Left lung (tissue), 10 donors: ENCODE data around the gene EZH1. TPM values are rescaled to one million over a fixed set of nuclear protein-coding genes. Genes with fewer than 3 reads are reported as not detected.

Experiments used
- ATAC-seq: fragments of 200-7000 bp; cut with Tn5 transposase; one replicate; pipeline ENCODE4 v1.9.1; 2020; ENCODE audit warnings: moderate library complexity
- DNase-seq, 4 donors: peaks; one replicate each; pipeline ENCODE4 v3.0.0-alpha.2; 2013 to 2020
- H3K27ac ChIP-seq, 2 donors: fragments of 200-600 bp; sonication (generic) in 1 of 2; one replicate each; pipeline versions ENCODE4 v1.5.0 to v1.8.0; 2020 to 2021
- H3K27me3 ChIP-seq, 2 donors: fragments of 200-600 bp; sonication (generic) in 1 of 2; one replicate each; pipeline versions ENCODE4 v1.5.0 to v1.8.0; 2020 to 2021
- H3K36me3 ChIP-seq, 2 donors: fragments of 200-600 bp; sonication (generic) in 1 of 2; one replicate each; pipeline versions ENCODE4 v1.5.0 to v1.8.0; 2020 to 2021
- H3K4me1 ChIP-seq, 2 donors: fragments of 200-600 bp; one replicate each; pipeline ENCODE4 v1.8.0; 2021
- H3K4me3 ChIP-seq, 2 donors: fragments of 200-600 bp; sonication (generic) in 1 of 2; one replicate each; pipeline versions ENCODE4 v1.5.0 to v1.8.0; 2020 to 2021; ENCODE audit warnings: mild to moderate bottlenecking in 1 of 2
- H3K9me3 ChIP-seq, 2 donors: fragments of 200-600 bp; sonication (generic) in 1 of 2; one replicate each; pipeline versions ENCODE4 v1.5.0 to v1.8.0; 2020 to 2021
- intact Hi-C, 2 donors: fragments of 100-400 bp; cut with DNase I; formaldehyde crosslinking; loops; one replicate each; pipeline versions ENCODE4 v1.11.2 to v1.14.2; 2022
- polyA plus RNA-seq, 6 donors: library from polyadenylated mRNA; unstranded; fragments of 120-200 nt; gene quantifications; one replicate each; pipeline ENCODE4 v1.2.1, GENCODE V29; 2013; ENCODE audit not compliant: insufficient read length in 6 of 6
- total RNA-seq, 2 donors: library from RNA; stranded (reverse); fragmentation: NEBNext Ultra II Directional; extraction: Animal tissue kit (Norgen Biotek cat#: 25700); gene quantifications; one replicate each; pipeline ENCODE4 v1.2.1, GENCODE V29; 2021
- TF ChIP-seq, protein P1 (sequence below), 2 donors: fragments of 200-600 bp; sonication (generic) in 1 of 2; IDR thresholded peaks; one replicate each; pipeline versions ENCODE4 v1.5.0 to v1.8.0; 2021; ENCODE audit warnings: antibody characterized with exemption in 2 of 2
- donor health status: DM: no; HTN: yes; CAD: no.
- donor health status: DM: no; HTN: no; CAD: no.

Gene EZH1
- total and polyA plus RNA-seq, 8 donors: 31.5 to 45.9 (median 36.8) TPM

DNA sequence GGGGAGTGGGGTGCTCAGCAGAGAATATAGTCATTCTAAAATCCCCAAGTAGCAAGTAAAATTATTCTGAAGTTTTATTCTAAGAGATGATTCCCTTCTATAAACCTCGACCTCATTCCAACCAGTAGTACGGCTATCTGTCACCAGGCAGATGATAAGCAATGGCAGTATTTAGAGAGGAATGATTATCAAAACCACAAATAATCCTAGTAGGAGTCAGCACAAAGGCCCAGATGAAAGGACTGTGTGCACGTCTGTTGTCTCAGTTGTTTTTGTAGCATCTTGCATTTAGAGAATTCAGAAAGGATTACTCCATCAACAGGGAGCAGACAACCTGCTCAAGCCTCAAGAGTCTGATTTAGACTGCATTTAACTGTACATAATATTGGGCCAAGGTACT, 21.2 kb downstream of the EZH1 start:
- no peak for DNase-seq
- H3K4me3 ChIP-seq: no peak overlapping the region
- H3K27me3 ChIP-seq: no peaks in the 10 kb centered on the region
- H3K36me3 ChIP-seq: peaks cover 0 to 100% of the 10 kb centered on the region in 2 donors
- no peaks in the 10 kb centered on the region for H3K9me3 ChIP-seq
- ATAC-seq: no peak
- intact Hi-C loops: loop anchor here in 1 of 2 donors (5.0 kb wide), 2 partner anchors 39 to 99 kb away; partner anchors contain the start of genes BECN1 and RAMP2
- no peak overlapping the region for H3K27ac ChIP-seq
- H3K4me1 ChIP-seq: peaks cover 0 to 8% of the 10 kb centered on the region in 2 donors
- TF ChIP-seq, protein P1, sequence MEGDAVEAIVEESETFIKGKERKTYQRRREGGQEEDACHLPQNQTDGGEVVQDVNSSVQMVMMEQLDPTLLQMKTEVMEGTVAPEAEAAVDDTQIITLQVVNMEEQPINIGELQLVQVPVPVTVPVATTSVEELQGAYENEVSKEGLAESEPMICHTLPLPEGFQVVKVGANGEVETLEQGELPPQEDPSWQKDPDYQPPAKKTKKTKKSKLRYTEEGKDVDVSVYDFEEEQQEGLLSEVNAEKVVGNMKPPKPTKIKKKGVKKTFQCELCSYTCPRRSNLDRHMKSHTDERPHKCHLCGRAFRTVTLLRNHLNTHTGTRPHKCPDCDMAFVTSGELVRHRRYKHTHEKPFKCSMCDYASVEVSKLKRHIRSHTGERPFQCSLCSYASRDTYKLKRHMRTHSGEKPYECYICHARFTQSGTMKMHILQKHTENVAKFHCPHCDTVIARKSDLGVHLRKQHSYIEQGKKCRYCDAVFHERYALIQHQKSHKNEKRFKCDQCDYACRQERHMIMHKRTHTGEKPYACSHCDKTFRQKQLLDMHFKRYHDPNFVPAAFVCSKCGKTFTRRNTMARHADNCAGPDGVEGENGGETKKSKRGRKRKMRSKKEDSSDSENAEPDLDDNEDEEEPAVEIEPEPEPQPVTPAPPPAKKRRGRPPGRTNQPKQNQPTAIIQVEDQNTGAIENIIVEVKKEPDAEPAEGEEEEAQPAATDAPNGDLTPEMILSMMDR (IDR thresholded peaks at IDR 0.05): no peak

DNA sequence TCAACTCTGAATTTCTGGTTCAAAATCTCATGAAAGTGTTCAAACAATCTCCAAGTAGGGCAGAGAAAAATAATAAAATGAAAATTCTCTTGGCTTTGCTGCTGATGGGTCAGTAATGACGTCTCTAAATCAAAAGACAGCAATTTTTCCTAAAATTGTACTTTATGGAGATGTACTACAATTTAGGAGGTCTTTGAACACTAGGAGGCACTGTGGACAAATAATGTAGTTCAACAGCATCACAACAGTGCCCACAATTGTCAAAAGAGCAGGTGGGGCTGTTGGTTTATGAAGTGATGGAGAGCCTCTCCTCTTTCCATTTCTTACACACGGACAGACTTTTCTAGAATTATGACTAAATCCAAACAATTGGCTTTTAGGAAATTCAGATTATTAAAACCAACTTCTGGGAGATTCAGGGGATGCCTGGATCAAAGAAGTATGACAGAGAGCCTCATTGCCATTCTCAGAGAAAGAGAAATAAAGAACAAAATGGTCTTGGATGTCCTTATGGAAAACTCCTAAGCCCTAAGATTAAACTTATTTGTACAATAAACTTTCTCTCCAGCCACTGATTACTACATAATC, 23.8 kb downstream of the EZH1 start:
- H3K4me3 ChIP-seq: no peak overlapping the region
- no peaks in the 10 kb centered on the region for H3K27me3 ChIP-seq
- intact Hi-C loops: loop anchor here in 1 of 2 donors (5.0 kb wide), 2 partner anchors 41 to 101 kb away; partner anchors contain the start of genes BECN1 and RAMP2
- H3K27ac ChIP-seq: no peak overlapping the region
- peaks cover 0 to 100% of the 10 kb centered on the region in 2 donors for H3K36me3 ChIP-seq
- no peaks in the 10 kb centered on the region for H3K9me3 ChIP-seq
- peaks cover 0 to 8% of the 10 kb centered on the region in 2 donors for H3K4me1 ChIP-seq
- peak in 2 of 4 donors; percentile 52 to 80 for DNase-seq
- TF ChIP-seq, protein P1 (IDR thresholded peaks at IDR 0.05): peak; percentile 58 to 60
- ATAC-seq: peak; percentile 93

DNA sequence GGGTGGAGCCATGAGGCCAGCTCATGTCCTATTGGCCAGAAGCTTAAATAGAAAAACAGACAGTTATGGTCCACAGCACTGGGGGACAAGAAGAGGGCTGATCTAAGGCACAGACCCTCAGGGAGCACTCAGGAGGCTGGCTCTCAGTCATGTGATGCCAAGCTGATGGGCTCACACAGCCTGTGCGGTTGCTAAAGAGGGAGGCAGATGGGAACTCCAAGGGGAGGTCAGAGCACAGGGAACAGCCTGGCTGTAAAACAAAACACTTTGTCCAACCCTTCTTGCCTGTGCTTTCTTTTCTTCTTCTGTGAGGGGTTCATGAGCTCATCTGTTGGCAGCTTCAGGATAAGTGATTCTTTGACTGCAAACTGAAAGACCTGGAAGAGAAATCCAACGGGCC, 35.3 kb downstream of the EZH1 start:
- Histone ChIP-seq H3K36me3 (peaks cover 0 to 100% of the 10 kb centered on the region in 2 donors), H3K27ac (no peak overlapping the region), H3K9me3 (no peaks in the 10 kb centered on the region), H3K4me3 (no peak overlapping the region), H3K4me1 (no peaks in the 10 kb centered on the region), H3K27me3 (no peaks in the 10 kb centered on the region)
- TF ChIP-seq, protein P1 (IDR thresholded peaks at IDR 0.05): no peak
- ATAC-seq (no peak), DNase-seq (no peak)
- intact Hi-C loops: no loop called here

DNA sequence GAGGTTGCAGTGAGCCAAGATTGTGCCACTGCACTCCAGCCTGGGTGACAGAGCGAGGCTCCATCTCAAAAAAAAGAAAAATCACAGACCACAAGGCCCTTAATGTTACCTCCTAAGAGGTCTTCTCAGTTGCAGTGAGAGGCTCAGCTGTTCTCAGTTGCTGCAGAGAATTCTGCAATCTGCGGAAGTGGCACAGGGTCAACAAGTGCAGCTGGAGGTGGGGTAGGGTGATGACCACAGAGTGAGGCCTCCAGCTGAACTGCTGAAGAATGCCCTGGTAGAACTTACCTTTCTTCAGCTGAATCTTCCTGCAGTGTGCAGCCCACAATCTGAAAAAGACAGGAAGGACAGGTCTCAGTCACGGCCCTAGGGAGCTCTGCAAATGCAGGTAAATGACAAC, 36.3 kb downstream of the EZH1 start:
- Histone ChIP-seq H3K9me3 (no peaks in the 10 kb centered on the region), H3K4me3 (no peak overlapping the region), H3K36me3 (peaks cover 0 to 100% of the 10 kb centered on the region in 2 donors), H3K27ac (no peak overlapping the region), H3K4me1 (no peaks in the 10 kb centered on the region), H3K27me3 (no peaks in the 10 kb centered on the region)
- TF ChIP-seq, protein P1 (IDR thresholded peaks at IDR 0.05): no peak
- no peak for DNase-seq
- intact Hi-C loops: no loop called here
- no peak for ATAC-seq

DNA sequence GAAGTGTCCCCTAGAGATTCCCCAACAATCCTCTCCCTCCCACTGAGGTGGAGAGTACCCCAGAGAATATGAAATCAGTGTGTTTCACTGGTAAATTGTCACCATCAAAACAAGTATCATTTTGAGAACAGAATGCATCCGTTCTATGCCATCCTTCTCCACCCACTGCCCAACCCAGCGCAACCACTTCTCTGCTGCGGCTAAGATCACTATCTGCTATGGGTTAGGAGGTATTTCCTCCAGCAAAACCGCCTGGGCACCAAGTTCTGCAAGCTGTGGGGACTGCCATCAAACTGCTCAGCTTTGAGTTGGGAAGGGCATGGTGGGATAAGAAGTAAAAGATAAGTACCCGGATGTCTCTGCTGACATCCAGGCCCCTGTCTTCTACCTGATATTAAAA, 38.1 kb downstream of the EZH1 start:
- intact Hi-C loops: no loop called here
- Histone ChIP-seq H3K36me3 (peaks cover 0 to 100% of the 10 kb centered on the region in 2 donors), H3K9me3 (no peaks in the 10 kb centered on the region), H3K27me3 (no peaks in the 10 kb centered on the region), H3K27ac (no peak overlapping the region), H3K4me3 (no peak overlapping the region), H3K4me1 (no peaks in the 10 kb centered on the region)
- TF ChIP-seq, protein P1 (IDR thresholded peaks at IDR 0.05): no peak
- ATAC-seq (no peak), DNase-seq (no peak)
